BE2C (cell line): ENCODE results near the gene IMP4.

Experiments
- DNase-seq: peaks from one replicate; pipeline ENCODE4 v3.0.0-alpha.2; 2020
- H3K27me3 ChIP-seq: fragments of 250-450 bp; sonication (Bioruptor Pico); 2 replicates; pipeline ENCODE4 v1.5.1; 2020; ENCODE audit warnings: mild to moderate bottlenecking
- H3K36me3 ChIP-seq: fragments of 250-450 bp; sonication (Bioruptor Pico); 2 replicates; pipeline ENCODE4 v1.5.1; 2020; ENCODE audit warnings: mild to moderate bottlenecking
- H3K4me1 ChIP-seq: fragments of 250-450 bp; sonication (Bioruptor Pico); 2 replicates; pipeline ENCODE4 v1.5.1; 2020
- H3K4me3 ChIP-seq: 2 replicates; pipeline ENCODE4 v1.5.1; 2011; ENCODE audit warnings: low read depth, low read length
- H3K9me3 ChIP-seq: fragments of 250-450 bp; sonication (Bioruptor Pico); 2 replicates; pipeline ENCODE4 v1.5.1; 2020
- TF ChIP-seq, protein P1 (sequence below): IDR thresholded peaks from 2 replicates; pipeline ENCODE4 v1.5.1; 2012; ENCODE audit warnings: mild to moderate bottlenecking, low read depth, low read length

Gene IMP4

DNA sequence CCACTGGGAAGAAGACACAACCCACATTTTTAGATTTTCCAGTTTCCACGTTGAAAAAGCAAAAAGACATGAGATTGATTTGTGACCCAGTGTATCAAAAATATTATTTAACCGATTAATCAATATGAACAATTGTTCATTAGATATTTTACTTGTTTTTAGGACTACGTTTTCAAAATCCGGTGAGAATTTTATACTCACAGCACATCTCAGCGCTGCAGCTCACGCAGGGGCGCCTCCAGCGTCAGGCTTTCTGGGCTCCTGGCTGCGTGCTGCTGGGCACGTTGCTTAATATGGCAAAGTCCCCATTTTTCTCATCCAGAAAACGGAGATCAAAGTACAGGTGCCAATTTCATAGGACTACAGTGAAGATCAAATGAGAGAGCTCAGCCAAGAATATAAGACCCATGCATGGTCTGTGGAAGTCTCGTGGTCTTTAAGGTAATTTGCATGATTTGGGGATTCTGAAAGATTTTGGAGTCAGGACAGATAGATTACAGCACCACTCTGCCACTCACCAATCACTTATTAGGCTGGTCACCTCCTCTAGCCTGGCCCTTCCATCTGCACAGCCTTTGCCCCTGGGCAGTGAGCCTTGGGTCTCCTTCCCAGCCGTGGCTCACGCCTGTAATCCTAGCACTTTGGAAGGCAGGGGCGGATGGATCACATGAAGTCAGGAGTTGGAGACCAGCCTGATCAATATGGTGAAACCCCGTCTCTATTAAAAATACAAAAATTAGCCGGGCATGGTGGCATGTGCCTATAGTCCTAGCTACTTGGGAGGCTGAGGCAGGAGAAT lies 49.4 kb downstream of the IMP4 start:
- DNase-seq = peak; percentile 14
- no peaks in the 10 kb centered on the region; the same call in 1 of the 2 replicates for H3K4me1 ChIP-seq
- TF ChIP-seq, protein P1, sequence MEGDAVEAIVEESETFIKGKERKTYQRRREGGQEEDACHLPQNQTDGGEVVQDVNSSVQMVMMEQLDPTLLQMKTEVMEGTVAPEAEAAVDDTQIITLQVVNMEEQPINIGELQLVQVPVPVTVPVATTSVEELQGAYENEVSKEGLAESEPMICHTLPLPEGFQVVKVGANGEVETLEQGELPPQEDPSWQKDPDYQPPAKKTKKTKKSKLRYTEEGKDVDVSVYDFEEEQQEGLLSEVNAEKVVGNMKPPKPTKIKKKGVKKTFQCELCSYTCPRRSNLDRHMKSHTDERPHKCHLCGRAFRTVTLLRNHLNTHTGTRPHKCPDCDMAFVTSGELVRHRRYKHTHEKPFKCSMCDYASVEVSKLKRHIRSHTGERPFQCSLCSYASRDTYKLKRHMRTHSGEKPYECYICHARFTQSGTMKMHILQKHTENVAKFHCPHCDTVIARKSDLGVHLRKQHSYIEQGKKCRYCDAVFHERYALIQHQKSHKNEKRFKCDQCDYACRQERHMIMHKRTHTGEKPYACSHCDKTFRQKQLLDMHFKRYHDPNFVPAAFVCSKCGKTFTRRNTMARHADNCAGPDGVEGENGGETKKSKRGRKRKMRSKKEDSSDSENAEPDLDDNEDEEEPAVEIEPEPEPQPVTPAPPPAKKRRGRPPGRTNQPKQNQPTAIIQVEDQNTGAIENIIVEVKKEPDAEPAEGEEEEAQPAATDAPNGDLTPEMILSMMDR = no peak

DNA sequence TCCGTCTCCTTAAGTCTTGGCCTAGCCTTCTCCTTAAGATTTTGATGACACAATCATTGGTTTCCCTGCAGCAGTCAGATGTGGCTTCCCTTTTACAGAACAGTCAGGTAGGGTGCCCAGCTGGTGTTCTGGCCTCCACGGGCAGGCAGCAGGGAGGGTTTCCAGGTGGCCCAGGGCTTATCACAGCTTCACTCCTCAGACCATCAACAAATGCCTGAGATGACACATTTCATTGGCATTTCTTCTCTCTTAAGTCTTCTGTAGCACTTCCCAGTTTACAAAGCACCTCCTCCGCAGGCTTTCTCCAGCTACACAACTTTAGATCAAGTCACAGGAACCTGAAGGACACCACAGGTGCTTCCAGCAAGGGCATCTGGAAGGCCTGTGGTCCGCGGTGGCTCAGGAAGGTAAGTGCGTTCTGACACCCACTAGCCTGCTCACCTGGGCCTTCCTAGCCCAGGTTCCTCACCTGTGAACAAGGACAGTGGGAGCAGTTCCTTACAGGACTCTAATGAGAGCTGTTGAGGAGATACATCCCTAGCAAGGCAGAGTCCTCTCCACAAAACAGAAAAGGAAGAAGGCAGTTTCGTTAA lies 50.7 kb downstream of the IMP4 start:
- DNase-seq = no peak
- Histone ChIP-seq H3K9me3 (no peaks in the 10 kb centered on the region), H3K36me3 (no peaks in the 10 kb centered on the region), H3K27me3 (no peaks in the 10 kb centered on the region), H3K4me3 (no peak overlapping the region), H3K4me1 (no peaks in the 10 kb centered on the region; the same call in 1 of the 2 replicates)
- TF ChIP-seq, protein P1 = no peak

More for the DNA sequence above, 49.4 kb downstream of the IMP4 start:
- Histone ChIP-seq H3K4me3 (peak overlapping the region; percentile 65), H3K27me3 (no peaks in the 10 kb centered on the region), H3K36me3 (no peaks in the 10 kb centered on the region), H3K9me3 (no peaks in the 10 kb centered on the region)
